GM12865 (cell line): ENCODE results near the gene VWCE.

Source experiments
- DNase-seq: peaks from one replicate; pipeline ENCODE4 v3.0.0; 2010; ENCODE audit warnings: low read depth
- H3K4me3 ChIP-seq: 2 replicates; pipeline ENCODE4 v1.5.1; 2011; ENCODE audit warnings: mild to moderate bottlenecking, low read depth, low read length, control low read depth
- CTCF ChIP-seq: IDR thresholded peaks from 2 replicates; pipeline ENCODE4 v1.5.1; 2011; ENCODE audit warnings: low read length, control low read depth, low read depth, inconsistent platforms; ENCODE audit not compliant: insufficient read depth; ENCODE audit errors: missing control alignments

Gene VWCE

GRCh38 chr11:61295596-61295926, 445 bp upstream of the VWCE start:
- TF ChIP-seq CTCF: no peak
- H3K4me3 ChIP-seq: peak overlapping the region; percentile 89
- DNase-seq: peak; percentile 13

DNA sequence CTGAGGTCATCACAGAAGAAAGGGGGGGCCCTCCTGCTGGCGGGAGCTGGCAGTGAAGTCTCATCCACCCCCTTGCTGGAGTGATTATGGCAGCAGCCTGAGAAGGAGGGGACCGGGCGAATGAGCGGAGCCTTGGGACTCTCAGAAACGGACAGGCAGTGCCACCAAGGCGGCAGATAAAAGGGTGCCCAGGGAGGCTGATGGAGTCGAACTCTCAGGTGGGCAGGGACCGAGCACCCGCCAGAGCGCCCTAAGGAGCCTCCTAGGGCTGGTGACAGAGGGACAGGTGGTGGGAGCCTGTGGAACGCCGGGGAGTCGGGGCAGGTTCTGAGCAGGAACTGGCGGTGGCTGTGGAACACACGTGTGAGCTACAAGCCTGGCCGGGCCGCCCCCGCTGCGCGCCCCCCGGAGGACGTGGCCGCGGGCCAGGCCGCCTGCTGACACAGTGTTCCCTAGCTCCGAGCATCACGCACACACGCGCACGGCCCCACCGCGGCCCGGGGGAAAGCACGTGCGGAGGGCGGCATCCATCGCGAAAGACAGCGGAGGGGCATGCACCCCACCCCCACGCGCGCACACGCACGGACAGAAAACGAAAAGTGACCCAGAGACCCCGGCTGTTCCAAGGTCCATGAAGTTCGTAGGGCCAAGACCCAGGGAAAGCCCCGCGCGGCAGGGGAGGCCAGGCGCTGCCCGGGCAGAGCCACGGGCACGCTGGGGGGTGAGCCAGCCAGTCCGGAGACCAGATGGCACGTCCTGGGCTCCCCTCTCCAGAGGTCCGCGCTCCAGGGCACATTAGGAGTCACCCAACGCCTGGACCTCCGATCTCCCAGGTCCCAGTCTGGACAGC, 1.0 kb downstream of the VWCE start:
- TF ChIP-seq CTCF: peak; percentile 14
- H3K4me3 ChIP-seq: peak overlapping the region; percentile 89
- DNase-seq: peak; percentile 70

DNA sequence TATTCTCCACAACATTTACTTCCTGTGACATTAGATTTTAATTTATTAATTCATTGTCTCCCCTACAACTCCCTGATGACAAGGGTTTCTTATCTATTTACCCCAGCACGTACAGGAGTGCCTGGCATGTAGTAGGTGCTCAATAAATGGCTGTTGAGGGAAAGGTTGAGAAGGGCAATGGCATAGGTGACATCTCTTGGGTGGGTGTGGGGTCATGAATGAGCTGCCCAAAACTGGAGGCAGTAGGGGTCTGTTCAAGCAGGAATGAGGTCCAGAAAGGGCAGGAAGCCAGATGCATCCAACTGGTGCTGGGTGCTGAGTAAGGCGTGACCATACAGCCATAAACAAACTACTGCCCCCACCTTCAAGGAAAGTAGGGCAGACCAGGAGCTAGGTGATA, 2.8 kb downstream of the VWCE start:
- DNase-seq: no peak
- H3K4me3 ChIP-seq: no peak overlapping the region
- no peak for TF ChIP-seq CTCF

- peak; percentile 26 for DNase-seq
- no peak overlapping the region for H3K4me3 ChIP-seq
- TF ChIP-seq CTCF: peak; percentile 35
Observed at GRCh38 chr11:61290905-61291690, 4.0 kb downstream of the VWCE start.

GRCh38 chr11:61287338-61287977, 7.7 kb downstream of the VWCE start:
- no peak overlapping the region for H3K4me3 ChIP-seq
- DNase-seq: no peak
- no peak for TF ChIP-seq CTCF

DNA sequence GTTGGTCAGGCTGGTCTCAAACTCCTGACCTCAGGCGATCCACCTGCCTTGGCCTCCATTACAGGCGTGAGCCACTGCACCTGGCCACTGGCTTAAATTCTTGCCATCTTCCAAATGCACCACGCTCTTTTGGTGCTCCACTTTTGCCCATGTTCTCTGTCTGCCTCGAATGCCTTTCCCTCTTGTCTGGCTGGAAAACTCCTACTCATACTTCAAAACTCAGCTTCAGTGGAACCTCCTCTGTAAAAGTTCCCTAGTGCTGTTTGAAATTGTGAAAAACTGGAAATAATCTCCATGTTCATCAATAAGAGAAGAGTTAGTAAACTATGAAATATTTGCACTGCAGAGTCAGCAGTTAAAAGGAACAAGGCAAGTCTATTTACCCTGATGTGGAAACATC, 11.5 kb downstream of the VWCE start:
- no peak overlapping the region for H3K4me3 ChIP-seq
- no peak for DNase-seq
- TF ChIP-seq CTCF: no peak
